GM23338 (cell line): ENCODE results near the gene TPX2. TPM values are rescaled to one million over a fixed set of nuclear protein-coding genes. Genes with fewer than 3 reads are reported as not detected.

ENCODE experiments used
- ATAC-seq: fragments of 200-7000 bp; cut with Tn5 transposase; 3 replicates; pipeline ENCODE4 v1.9.1; 2020
- DNase-seq: peaks from one replicate; pipeline ENCODE4 v3.0.0-alpha.2; 2015; ENCODE audit warnings: low spot score
- H2AFZ ChIP-seq: fragments of 200-600 bp; sonication (generic); 2 replicates; pipeline ENCODE4 v1.8.0; 2016; ENCODE audit warnings: antibody characterized with exemption, mild to moderate bottlenecking, moderate library complexity
- H3F3A ChIP-seq: fragments of 200-600 bp; sonication (generic); replicated peaks from 2 replicates; pipeline ENCODE4 v1.8.0; 2017; ENCODE audit warnings: antibody characterized with exemption, mixed run types, low read depth
- H3K27ac ChIP-seq: fragments of 200-600 bp; sonication (generic); 2 replicates; pipeline ENCODE4 v1.6.1; 2016; ENCODE audit warnings: low read depth
- H3K27me3 ChIP-seq: fragments of 200-600 bp; sonication (generic); 2 replicates; pipeline ENCODE4 v1.8.0; 2016; ENCODE audit warnings: mild to moderate bottlenecking, mixed run types, moderate library complexity; ENCODE audit not compliant: insufficient read depth
- H3K36me3 ChIP-seq: fragments of 200-600 bp; sonication (generic); 2 replicates; pipeline ENCODE4 v1.8.0; 2016; ENCODE audit warnings: mild to moderate bottlenecking; ENCODE audit not compliant: insufficient read depth
- H3K4me1 ChIP-seq: fragments of 200-600 bp; sonication (generic); 2 replicates; pipeline ENCODE4 v1.8.0; 2016; ENCODE audit warnings: mild to moderate bottlenecking, moderate library complexity; ENCODE audit not compliant: insufficient read depth
- H3K4me2 ChIP-seq: fragments of 200-600 bp; sonication (generic); 2 replicates; pipeline ENCODE4 v1.7.1; 2017; ENCODE audit warnings: mixed run types
- H3K4me3 ChIP-seq: fragments of 200-600 bp; sonication (generic); 2 replicates; pipeline ENCODE4 v1.6.1; 2016; ENCODE audit warnings: mixed run types
- H3K79me2 ChIP-seq: fragments of 200-600 bp; sonication (generic); replicated peaks from 2 replicates; pipeline ENCODE4 v1.8.0; 2017; ENCODE audit warnings: mild to moderate bottlenecking; ENCODE audit not compliant: insufficient read depth
- H3K9me2 ChIP-seq: fragments of 200-600 bp; sonication (generic); 2 replicates; pipeline ENCODE4 v1.8.0; 2017; ENCODE audit not compliant: insufficient read depth
- H4K20me1 ChIP-seq: fragments of 200-600 bp; sonication (generic); replicated peaks from 2 replicates; pipeline ENCODE4 v1.8.0; 2017; ENCODE audit warnings: mild to moderate bottlenecking; ENCODE audit not compliant: insufficient read depth
- H3K27ac Mint-ChIP-seq: 2 replicates; pipeline ENCODE4 v1.8.0; 2020; ENCODE audit warnings: inconsistent platforms, mild to moderate bottlenecking, moderate library complexity, mixed read lengths
- H3K27me3 Mint-ChIP-seq: 3 replicates; pipeline ENCODE4 v1.8.0; 2022; ENCODE audit warnings: low read depth, mild to moderate bottlenecking, moderate library complexity, mixed read lengths, inconsistent platforms; ENCODE audit not compliant: insufficient read depth, poor library complexity
- H3K36me3 Mint-ChIP-seq: 3 replicates; pipeline ENCODE4 v1.8.0; 2021; ENCODE audit warnings: low read depth, mild to moderate bottlenecking, inconsistent platforms, moderate library complexity, mixed read lengths
- H3K4me1 Mint-ChIP-seq: 3 replicates; pipeline ENCODE4 v1.8.0; 2020; ENCODE audit warnings: mild to moderate bottlenecking, inconsistent platforms, mixed read lengths
- H3K4me3 Mint-ChIP-seq: 3 replicates; pipeline ENCODE4 v1.8.0; 2021; ENCODE audit warnings: moderate library complexity, mild to moderate bottlenecking, inconsistent platforms, mixed read lengths
- H3K9me3 Mint-ChIP-seq: 3 replicates; pipeline ENCODE4 v1.8.0; 2020; ENCODE audit warnings: moderate library complexity, mild to moderate bottlenecking, inconsistent platforms, mixed read lengths
- CREB1 ChIP-seq: fragments of 250-450 bp; sonication (Bioruptor Pico); IDR thresholded peaks from 2 replicates; pipeline ENCODE4 v1.5.0; 2020; ENCODE audit warnings: low read depth, mild to moderate bottlenecking, moderate library complexity
- CTCF ChIP-seq, 2 experiments: fragments of 200-600 bp in 1 of 2; sonication (generic) in 1 of 2; conservative IDR thresholded peaks; 2 replicates each; pipeline versions ENCODE4 v1.5.1 to v1.6.1; 2016 to 2017; ENCODE audit warnings: antibody characterized with exemption in 2 of 2, low read depth in 2 of 2, mild to moderate bottlenecking in 2 of 2, moderate library complexity in 1 of 2
- ETS1 ChIP-seq: IDR thresholded peaks from 2 replicates; pipeline ENCODE4 v1.6.1; 2016; ENCODE audit warnings: antibody characterized with exemption
- EZH2 ChIP-seq: fragments of 200-600 bp; sonication (generic); IDR thresholded peaks from one replicate; pipeline ENCODE4 v1.8.0; 2017; ENCODE audit warnings: antibody characterized with exemption, mild to moderate bottlenecking, low read depth; ENCODE audit not compliant: unreplicated experiment
- EZH2phosphoT487 ChIP-seq: fragments of 200-600 bp; sonication (generic); IDR thresholded peaks from one replicate; pipeline ENCODE4 v1.8.1; 2018; ENCODE audit warnings: antibody characterized with exemption; ENCODE audit not compliant: unreplicated experiment
- JUNB ChIP-seq: IDR thresholded peaks from one replicate; pipeline ENCODE4 v1.6.1; 2016; ENCODE audit warnings: antibody characterized with exemption; ENCODE audit not compliant: unreplicated experiment
- NANOG ChIP-seq: IDR thresholded peaks from 2 replicates; pipeline ENCODE4 v1.6.1; 2016; ENCODE audit warnings: antibody characterized with exemption, borderline replicate concordance
- POLR2AphosphoS5 ChIP-seq: IDR thresholded peaks from 2 replicates; pipeline ENCODE4 v1.6.1; 2016; ENCODE audit warnings: antibody characterized with exemption, low read depth
- REST ChIP-seq: IDR thresholded peaks from one replicate; pipeline ENCODE4 v1.6.1; 2018; ENCODE audit warnings: antibody characterized with exemption; ENCODE audit not compliant: unreplicated experiment
- STAT1 ChIP-seq: IDR thresholded peaks from one replicate; pipeline ENCODE4 v1.6.1; 2016; ENCODE audit warnings: antibody characterized with exemption; ENCODE audit not compliant: unreplicated experiment
- ZNF114 ChIP-seq: fragments of 250-450 bp; sonication (Bioruptor Pico); IDR thresholded peaks from 2 replicates; pipeline ENCODE4 v1.5.0; 2020; ENCODE audit warnings: mild to moderate bottlenecking, moderate library complexity
- ZNF331 ChIP-seq: fragments of 250-450 bp; sonication (Bioruptor Pico); IDR thresholded peaks from 2 replicates; pipeline ENCODE4 v1.5.0; 2020; ENCODE audit warnings: low read depth, mild to moderate bottlenecking, moderate library complexity
- ZNF462 ChIP-seq: fragments of 250-450 bp; sonication (Bioruptor Pico); IDR thresholded peaks from 2 replicates; pipeline ENCODE4 v1.5.0; 2020; ENCODE audit warnings: mild to moderate bottlenecking, moderate library complexity
- polyA plus RNA-seq: library from polyadenylated mRNA; unstranded; fragments of >200 nt; fragmentation: Nextera tagmentation; extraction: Ambion mirVana; gene quantifications from 2 replicates; pipeline ENCODE4 v1.2.1, GENCODE V29; 2016
- total RNA-seq: library from RNA; depleted of rRNA; stranded (reverse); fragments of >200 nt; shearing (Covaris generic); gene quantifications from 2 replicates; pipeline ENCODE4 v1.2.3, GENCODE V29; 2014

Gene TPX2
- total and polyA plus RNA-seq, 2 experiments from 2014 or later, result 101 to 159 TPM

GRCh38 chr20:31843288-31843687 lies 104.2 kb downstream of the TPX2 start:
- H3K4me2 ChIP-seq, result no peak overlapping the region; the same call in 1 of the 2 replicates

More at GRCh38 chr20:31843288-31843687, 104.2 kb downstream of the TPX2 start:
- Histone ChIP-seq H3K79me2 (no peaks in the 10 kb centered on the region), H3K27me3 (peaks cover 13% of the 10 kb centered on the region; the same call in 1 of the 2 replicates), H4K20me1 (no peaks in the 10 kb centered on the region), H3F3A (0 out of 2 replicates have a peak, but pooled peaks cover 2% of the 10 kb centered on the region), H3K36me3 (no peaks in the 10 kb centered on the region), H2AFZ (no peak overlapping the region; the same call in 1 of the 2 replicates), H3K27ac (no peak overlapping the region), H3K9me2 (0 out of 2 replicates have a peak, but pooled peaks cover 5% of the 10 kb centered on the region), H3K4me1 (peaks cover 21% of the 10 kb centered on the region; the same call in 1 of the 2 replicates), H3K4me3 (no peak overlapping the region)
- peaks cover 13% of the 10 kb centered on the region; the same call in 1 of the 3 replicates for H3K9me3 Mint-ChIP-seq
- peaks cover 24% of the 10 kb centered on the region for H3K4me1 Mint-ChIP-seq
- no peak for TF ChIP-seq CTCF (conservative IDR thresholded peaks at IDR 0.05; ENCODE audit: low read depth in 2 of 2)
- TF ChIP-seq STAT1, result no peak
- TF ChIP-seq NANOG, result no peak
- TF ChIP-seq CREB1 (CRISPR knock-in tag), result no peak
- TF ChIP-seq EZH2phosphoT487, result no peak
- no peak for TF ChIP-seq REST
- TF ChIP-seq POLR2AphosphoS5, result no peak
- no peak for TF ChIP-seq ETS1
- TF ChIP-seq ZNF331 (CRISPR knock-in tag), result no peak
- TF ChIP-seq ZNF462 (CRISPR knock-in tag), result no peak
- no peak for TF ChIP-seq JUNB
- no peak for TF ChIP-seq EZH2
- TF ChIP-seq ZNF114 (CRISPR knock-in tag), result no peak
- no peak for DNase-seq
- H3K27me3 Mint-ChIP-seq, result peaks cover 5% of the 10 kb centered on the region
- ATAC-seq, result no peak
- no peaks in the 10 kb centered on the region for H3K36me3 Mint-ChIP-seq
- no peak overlapping the region for H3K4me3 Mint-ChIP-seq
- H3K27ac Mint-ChIP-seq, result no peak overlapping the region
